ENCODE measurements around the gene ZNF174.

Gene ZNF174

DNA sequence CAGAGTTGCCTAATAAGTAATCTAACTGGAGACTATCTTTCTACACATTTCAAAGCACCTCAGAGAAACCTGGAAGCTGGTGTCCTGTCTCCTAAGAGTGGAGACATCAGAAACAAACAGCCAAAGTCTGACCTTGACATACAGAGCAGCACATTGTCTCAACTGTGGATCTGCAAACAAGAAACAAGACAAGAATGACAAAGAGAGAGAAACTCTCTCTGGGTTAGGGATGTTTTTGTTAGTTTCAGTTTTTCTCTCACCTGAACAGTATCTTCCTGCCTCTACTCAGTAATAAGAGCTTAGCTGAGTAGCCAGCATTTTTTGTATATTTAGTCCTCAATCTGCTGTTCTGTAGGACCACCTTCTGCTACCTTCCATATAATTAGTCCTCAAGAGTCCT lies 33.4 kb downstream of the ZNF174 start:
- Histone ChIP-seq H3K4me1 (ENCODE audit: control insufficient read depth, low read length) (no peaks in the 10 kb centered on the region), H3K4me2 (ENCODE audit: low read length) (no peak overlapping the region), H3K9me3 (ENCODE audit: control insufficient read depth, insufficient read depth, low read length) (no peaks in the 10 kb centered on the region), H4K20me1 (ENCODE audit: control insufficient read depth, insufficient read depth, low read depth, low read length) (no peaks in the 10 kb centered on the region), H3F3A (ENCODE audit: control insufficient read depth, insufficient read depth) (no peaks in the 10 kb centered on the region), H3K36me3 (ENCODE audit: control insufficient read depth, low read length) (no peaks in the 10 kb centered on the region; the same call in 1 of the 2 replicates), H3K79me2 (ENCODE audit: control insufficient read depth, low read length) (no peaks in the 10 kb centered on the region), H3K9me2 (replicated peaks; ENCODE audit: control insufficient read depth, low read length) (no peaks in the 10 kb centered on the region), H3K4me3 (ENCODE audit: low read length) (no peak overlapping the region), H3K27ac (ENCODE audit: low read depth, low read length) (no peak overlapping the region), H3K27me3 (ENCODE audit: control insufficient read depth, low read length) (peaks cover 13% of the 10 kb centered on the region; the same call in 1 of the 2 replicates)
- TF ChIP-seq, protein P1, sequence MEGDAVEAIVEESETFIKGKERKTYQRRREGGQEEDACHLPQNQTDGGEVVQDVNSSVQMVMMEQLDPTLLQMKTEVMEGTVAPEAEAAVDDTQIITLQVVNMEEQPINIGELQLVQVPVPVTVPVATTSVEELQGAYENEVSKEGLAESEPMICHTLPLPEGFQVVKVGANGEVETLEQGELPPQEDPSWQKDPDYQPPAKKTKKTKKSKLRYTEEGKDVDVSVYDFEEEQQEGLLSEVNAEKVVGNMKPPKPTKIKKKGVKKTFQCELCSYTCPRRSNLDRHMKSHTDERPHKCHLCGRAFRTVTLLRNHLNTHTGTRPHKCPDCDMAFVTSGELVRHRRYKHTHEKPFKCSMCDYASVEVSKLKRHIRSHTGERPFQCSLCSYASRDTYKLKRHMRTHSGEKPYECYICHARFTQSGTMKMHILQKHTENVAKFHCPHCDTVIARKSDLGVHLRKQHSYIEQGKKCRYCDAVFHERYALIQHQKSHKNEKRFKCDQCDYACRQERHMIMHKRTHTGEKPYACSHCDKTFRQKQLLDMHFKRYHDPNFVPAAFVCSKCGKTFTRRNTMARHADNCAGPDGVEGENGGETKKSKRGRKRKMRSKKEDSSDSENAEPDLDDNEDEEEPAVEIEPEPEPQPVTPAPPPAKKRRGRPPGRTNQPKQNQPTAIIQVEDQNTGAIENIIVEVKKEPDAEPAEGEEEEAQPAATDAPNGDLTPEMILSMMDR (IDR thresholded peaks at IDR 0.05; ENCODE audit: low read depth, low read length, poor library complexity, severe bottlenecking), result no peak
- no peak for TF ChIP-seq EZH2phosphoT487 (IDR thresholded peaks at IDR 0.05; ENCODE audit: borderline replicate concordance, low read length)

DNA sequence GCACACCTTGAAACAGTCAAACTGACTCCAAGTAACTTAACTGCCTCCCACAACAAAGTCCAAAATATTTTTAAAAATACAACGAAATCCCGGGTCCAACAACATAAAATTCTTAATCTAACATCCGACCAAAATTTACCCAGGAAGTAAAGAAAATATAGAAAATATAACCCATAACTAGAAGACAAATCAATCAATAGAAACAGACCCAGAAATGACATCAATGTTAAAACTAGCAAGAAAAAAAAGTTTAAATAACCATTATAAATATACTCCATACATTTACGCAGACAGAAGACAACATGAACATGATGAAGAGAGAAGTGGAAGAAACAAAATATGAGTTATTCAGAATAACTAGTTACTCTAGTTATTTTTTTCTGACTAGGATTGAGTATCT lies 38.6 kb downstream of the ZNF174 start:
- H3K36me3 ChIP-seq (ENCODE audit: control insufficient read depth, low read length), result no peaks in the 10 kb centered on the region; the same call in 1 of the 2 replicates

DNA sequence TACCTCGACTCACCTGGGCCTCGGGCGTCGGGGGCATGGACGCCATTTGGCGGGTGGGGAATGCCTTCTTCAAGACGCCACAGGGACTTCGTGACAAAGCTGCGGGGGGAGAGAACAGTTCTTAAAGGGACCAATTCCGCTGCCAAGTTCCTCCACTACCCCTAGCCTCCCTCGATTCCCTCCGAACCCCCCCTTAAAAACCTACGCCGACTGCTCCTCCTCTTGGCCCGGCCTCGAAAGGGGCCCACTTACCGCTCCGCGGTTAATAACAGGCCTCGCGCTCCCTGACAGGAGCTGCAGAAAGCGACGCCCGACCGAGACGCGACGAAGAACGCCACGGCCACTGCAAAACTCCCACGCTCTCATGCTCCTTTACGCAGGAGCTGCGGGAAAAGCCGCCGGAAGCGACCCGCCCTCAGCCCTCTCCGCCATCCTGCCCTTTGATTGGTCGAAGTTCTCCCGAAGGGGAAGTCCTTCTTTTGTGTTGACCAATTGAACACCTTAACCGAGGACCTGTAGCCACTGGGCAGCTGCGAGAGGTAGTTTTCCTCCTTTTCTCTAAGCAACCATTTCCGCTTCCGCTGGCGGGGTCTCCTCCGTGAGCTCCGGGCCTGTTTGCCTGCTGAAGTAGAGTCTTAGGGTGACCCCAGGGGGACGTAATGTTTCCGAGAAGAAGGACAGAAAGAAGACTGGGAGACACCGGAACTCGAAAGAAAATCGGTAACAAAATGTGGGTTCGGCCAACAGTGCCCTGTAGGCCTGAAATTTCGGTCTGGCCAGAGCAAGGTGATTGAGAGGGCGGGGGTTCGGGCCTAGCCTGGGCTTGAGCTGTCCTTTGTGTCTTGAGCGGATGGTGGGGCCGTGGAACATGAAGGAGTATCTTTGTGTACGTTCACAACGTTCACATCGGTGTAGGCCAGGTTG lies 42.4 kb downstream of the ZNF174 start, which contains the start of the genes NAA60 and ZNF597:
Gene NAA60, plus strand, starts transcription at position 573 of the 924 bp plus-strand sequence. CDS start 32,548 bp downstream, outside the sequence.
Gene ZNF597, minus strand, starts transcription at position 397 of the 924 bp plus-strand sequence. Its CDS starts 351 bp downstream, at position 46.
- Histone ChIP-seq H4K20me1 (ENCODE audit: control insufficient read depth, insufficient read depth, low read depth, low read length) (no peaks in the 10 kb centered on the region), H3K4me3 (ENCODE audit: low read length) (peak within 1 kb of the TSS; percentile 81), H3K36me3 (ENCODE audit: control insufficient read depth, low read length) (peaks cover 5% of the 10 kb centered on the region; the same call in 1 of the 2 replicates), H3K27ac (ENCODE audit: low read depth, low read length) (no peak within 1 kb of the TSS), H3K4me2 (ENCODE audit: low read length) (peak within 1 kb of the TSS; percentile 70), H3K4me1 (ENCODE audit: control insufficient read depth, low read length) (peaks cover 11% of the 10 kb centered on the region), H3K9me3 (ENCODE audit: control insufficient read depth, insufficient read depth, low read length) (no peaks in the 10 kb centered on the region; the same call in 1 of the 2 replicates), H3K27me3 (ENCODE audit: control insufficient read depth, low read length) (no peaks in the 10 kb centered on the region), H3K79me2 (ENCODE audit: control insufficient read depth, low read length) (peaks cover 27% of the 10 kb centered on the region), H3F3A (ENCODE audit: control insufficient read depth, insufficient read depth) (no peaks in the 10 kb centered on the region), H3K9me2 (replicated peaks; ENCODE audit: control insufficient read depth, low read length) (no peaks in the 10 kb centered on the region)
- TF ChIP-seq, protein P1 (IDR thresholded peaks at IDR 0.05; ENCODE audit: low read depth, low read length, poor library complexity, severe bottlenecking), result no peak
- TF ChIP-seq EZH2phosphoT487 (IDR thresholded peaks at IDR 0.05; ENCODE audit: borderline replicate concordance, low read length), result no peak

More for the DNA sequence above, 38.6 kb downstream of the ZNF174 start:
- peaks cover 9% of the 10 kb centered on the region for H3K4me1 ChIP-seq (ENCODE audit: control insufficient read depth, low read length)
- no peaks in the 10 kb centered on the region; the same call in 1 of the 2 replicates for H3K9me3 ChIP-seq (ENCODE audit: control insufficient read depth, insufficient read depth, low read length)
- peaks cover 9% of the 10 kb centered on the region; the same call in 1 of the 2 replicates for H3K27me3 ChIP-seq (ENCODE audit: control insufficient read depth, low read length)
- peaks cover 15% of the 10 kb centered on the region for H3K79me2 ChIP-seq (ENCODE audit: control insufficient read depth, low read length)
- H3F3A ChIP-seq (ENCODE audit: control insufficient read depth, insufficient read depth), result no peaks in the 10 kb centered on the region
- TF ChIP-seq, protein P1 (IDR thresholded peaks at IDR 0.05; ENCODE audit: low read depth, low read length, poor library complexity, severe bottlenecking), result no peak
- no peak for TF ChIP-seq EZH2phosphoT487 (IDR thresholded peaks at IDR 0.05; ENCODE audit: borderline replicate concordance, low read length)
- H3K4me2 ChIP-seq (ENCODE audit: low read length), result no peak overlapping the region
- H3K4me3 ChIP-seq (ENCODE audit: low read length), result no peak overlapping the region
- H3K9me2 ChIP-seq (replicated peaks; ENCODE audit: control insufficient read depth, low read length), result no peaks in the 10 kb centered on the region
- no peaks in the 10 kb centered on the region for H4K20me1 ChIP-seq (ENCODE audit: control insufficient read depth, insufficient read depth, low read depth, low read length)
- no peak overlapping the region for H3K27ac ChIP-seq (ENCODE audit: low read depth, low read length)

Data from DOHH2 (cell line).